Bone marrow (tissue), 2 donors: Measurements from ENCODE around the gene SOD2.
"Not testable (repeated sequence)": the region's sequence is repeated elsewhere in the genome, so short reads cannot be mapped to it uniquely, and the experiment has no call there.

ENCODE experiments used
- DNase-seq, 2 donors: peaks; one replicate each; lab custom pipeline; 2025; lab: John Stamatoyannopoulos, UW

Gene SOD2

GRCh38 chr6:159693128-159693893, at the start of gene SOD2:
TSS of gene SOD2 (minus strand) at chr6:159693241. CDS start at chr6:159693167, 74 bp downstream.
- DNase-seq = peak; percentile 64 to 89

GRCh38 chr6:159742165-159742564, 49.1 kb upstream of the SOD2 start:
- DNase-seq = no peak

GRCh38 chr6:159739341-159739740, 46.3 kb upstream of the SOD2 start:
- DNase-seq = no peak

GRCh38 chr6:159736908-159737307, 43.9 kb upstream of the SOD2 start:
- no peak for DNase-seq

GRCh38 chr6:159733395-159733794, 40.4 kb upstream of the SOD2 start:
- DNase-seq = not testable (repeated sequence)

GRCh38 chr6:159732550-159732949, 39.5 kb upstream of the SOD2 start:
- not testable (repeated sequence) for DNase-seq

GRCh38 chr6:159730332-159730676, 37.3 kb upstream of the SOD2 start:
- no peak for DNase-seq

- DNase-seq = no peak
Measured at GRCh38 chr6:159729598-159730331, 36.7 kb upstream of the SOD2 start.

GRCh38 chr6:159728531-159728964, 35.5 kb upstream of the SOD2 start:
- no peak for DNase-seq

GRCh38 chr6:159727717-159728445, 34.8 kb upstream of the SOD2 start:
- no peak for DNase-seq

GRCh38 chr6:159726918-159727716, 34.1 kb upstream of the SOD2 start, which contains the start of gene WTAP:
TSS of gene WTAP (plus strand) at chr6:159727506. CDS start at chr6:159736266, 8,760 bp downstream.
- peak; percentile 90 to 98 for DNase-seq

- DNase-seq = peak in 1 of 2 donors; percentile 34
Measured at GRCh38 chr6:159726255-159726917, 33.3 kb upstream of the SOD2 start.

- not testable (repeated sequence) for DNase-seq
Measured at GRCh38 chr6:159725208-159725607, 32.2 kb upstream of the SOD2 start.

- no peak for DNase-seq
Measured at GRCh38 chr6:159724778-159725177, 31.7 kb upstream of the SOD2 start.

GRCh38 chr6:159723259-159723658, 30.2 kb upstream of the SOD2 start:
- no peak for DNase-seq

- no peak for DNase-seq
Measured at GRCh38 chr6:159722655-159723054, 29.6 kb upstream of the SOD2 start.

- not testable (repeated sequence) for DNase-seq
Measured at GRCh38 chr6:159721981-159722380, 28.9 kb upstream of the SOD2 start.

GRCh38 chr6:159720708-159721107, 27.7 kb upstream of the SOD2 start:
- DNase-seq = no peak

- DNase-seq = no peak
Measured at GRCh38 chr6:159719287-159719686, 26.2 kb upstream of the SOD2 start.

GRCh38 chr6:159718634-159719033, 25.6 kb upstream of the SOD2 start:
- no peak for DNase-seq
